Cerebellar nuclear complex (tissue), 1 donor: Measurements from ENCODE around the gene ACKR4.
"Not testable (repeated sequence)": the region's sequence is repeated elsewhere in the genome, so short reads cannot be mapped to it uniquely, and the experiment has no call there.

Experiments
- DNase-seq, 2 experiments: peaks; one replicate each; lab custom pipeline; 2025; lab: John Stamatoyannopoulos, UW

Gene ACKR4

GRCh38 chr3:132594498-132594897 is 2.6 kb upstream of the ACKR4 start:
- no peak for DNase-seq

GRCh38 chr3:132595014-132595413 is 2.1 kb upstream of the ACKR4 start:
- DNase-seq = no peak

GRCh38 chr3:132596326-132596725 is 744 bp upstream of the ACKR4 start:
- no peak for DNase-seq

GRCh38 chr3:132597660-132598059 is 590 bp downstream of the ACKR4 start:
- no peak for DNase-seq

GRCh38 chr3:132598181-132598580 is 1.1 kb downstream of the ACKR4 start:
- no peak for DNase-seq

- DNase-seq = not testable (repeated sequence)
Measured at GRCh38 chr3:132600614-132601013, 3.5 kb downstream of the ACKR4 start.

GRCh38 chr3:132605374-132605792 is 8.3 kb downstream of the ACKR4 start:
- no peak for DNase-seq

GRCh38 chr3:132606085-132606484 is 9.0 kb downstream of the ACKR4 start:
- DNase-seq = no peak

GRCh38 chr3:132606620-132607019 is 9.6 kb downstream of the ACKR4 start:
- DNase-seq = not testable (repeated sequence)

GRCh38 chr3:132615301-132615700 is 18.2 kb downstream of the ACKR4 start:
- not testable (repeated sequence) for DNase-seq

- no peak for DNase-seq
Measured at GRCh38 chr3:132615881-132616280, 18.8 kb downstream of the ACKR4 start.

- DNase-seq = no peak
Measured at GRCh38 chr3:132616780-132617179, 19.7 kb downstream of the ACKR4 start.

- no peak for DNase-seq
Measured at GRCh38 chr3:132622148-132622547, 25.1 kb downstream of the ACKR4 start.

GRCh38 chr3:132622761-132623160 is 25.7 kb downstream of the ACKR4 start:
- DNase-seq = no peak

GRCh38 chr3:132623646-132624045 is 26.6 kb downstream of the ACKR4 start:
- DNase-seq = no peak

GRCh38 chr3:132624790-132625189 is 27.7 kb downstream of the ACKR4 start:
- no peak for DNase-seq

- DNase-seq = no peak
Measured at GRCh38 chr3:132625613-132626012, 28.5 kb downstream of the ACKR4 start.

- DNase-seq = no peak
Measured at GRCh38 chr3:132626955-132627354, 29.9 kb downstream of the ACKR4 start.

GRCh38 chr3:132628157-132628556 is 31.1 kb downstream of the ACKR4 start:
- no peak for DNase-seq

GRCh38 chr3:132629928-132630327 is 32.9 kb downstream of the ACKR4 start:
- no peak for DNase-seq

GRCh38 chr3:132630612-132631011 is 33.5 kb downstream of the ACKR4 start:
- no peak for DNase-seq

- no peak for DNase-seq
Measured at GRCh38 chr3:132635052-132635451, 38.0 kb downstream of the ACKR4 start.

- DNase-seq = no peak
Measured at GRCh38 chr3:132637590-132637989, 40.5 kb downstream of the ACKR4 start.

- no peak for DNase-seq
Measured at GRCh38 chr3:132638706-132639105, 41.6 kb downstream of the ACKR4 start.

- not testable (repeated sequence) for DNase-seq
Measured at GRCh38 chr3:132641427-132641826, 44.4 kb downstream of the ACKR4 start.
